Stimulated activated CD4-positive, alpha-beta T cell treated with anti-CD3 and anti-CD28 coated beads, Interleukin-4, amount 100 ng/mL, for 1 hour (primary cell): ENCODE data around the gene DPP3.
"Not testable (repeated sequence)": the region's sequence is repeated elsewhere in the genome, so short reads cannot be mapped to it uniquely, and the experiment has no call there.

Experiments used
- DNase-seq: peaks from one replicate; pipeline ENCODE4 v3.0.0-alpha.2; 2020

Gene DPP3, protein sequence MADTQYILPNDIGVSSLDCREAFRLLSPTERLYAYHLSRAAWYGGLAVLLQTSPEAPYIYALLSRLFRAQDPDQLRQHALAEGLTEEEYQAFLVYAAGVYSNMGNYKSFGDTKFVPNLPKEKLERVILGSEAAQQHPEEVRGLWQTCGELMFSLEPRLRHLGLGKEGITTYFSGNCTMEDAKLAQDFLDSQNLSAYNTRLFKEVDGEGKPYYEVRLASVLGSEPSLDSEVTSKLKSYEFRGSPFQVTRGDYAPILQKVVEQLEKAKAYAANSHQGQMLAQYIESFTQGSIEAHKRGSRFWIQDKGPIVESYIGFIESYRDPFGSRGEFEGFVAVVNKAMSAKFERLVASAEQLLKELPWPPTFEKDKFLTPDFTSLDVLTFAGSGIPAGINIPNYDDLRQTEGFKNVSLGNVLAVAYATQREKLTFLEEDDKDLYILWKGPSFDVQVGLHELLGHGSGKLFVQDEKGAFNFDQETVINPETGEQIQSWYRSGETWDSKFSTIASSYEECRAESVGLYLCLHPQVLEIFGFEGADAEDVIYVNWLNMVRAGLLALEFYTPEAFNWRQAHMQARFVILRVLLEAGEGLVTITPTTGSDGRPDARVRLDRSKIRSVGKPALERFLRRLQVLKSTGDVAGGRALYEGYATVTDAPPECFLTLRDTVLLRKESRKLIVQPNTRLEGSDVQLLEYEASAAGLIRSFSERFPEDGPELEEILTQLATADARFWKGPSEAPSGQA

DNA sequence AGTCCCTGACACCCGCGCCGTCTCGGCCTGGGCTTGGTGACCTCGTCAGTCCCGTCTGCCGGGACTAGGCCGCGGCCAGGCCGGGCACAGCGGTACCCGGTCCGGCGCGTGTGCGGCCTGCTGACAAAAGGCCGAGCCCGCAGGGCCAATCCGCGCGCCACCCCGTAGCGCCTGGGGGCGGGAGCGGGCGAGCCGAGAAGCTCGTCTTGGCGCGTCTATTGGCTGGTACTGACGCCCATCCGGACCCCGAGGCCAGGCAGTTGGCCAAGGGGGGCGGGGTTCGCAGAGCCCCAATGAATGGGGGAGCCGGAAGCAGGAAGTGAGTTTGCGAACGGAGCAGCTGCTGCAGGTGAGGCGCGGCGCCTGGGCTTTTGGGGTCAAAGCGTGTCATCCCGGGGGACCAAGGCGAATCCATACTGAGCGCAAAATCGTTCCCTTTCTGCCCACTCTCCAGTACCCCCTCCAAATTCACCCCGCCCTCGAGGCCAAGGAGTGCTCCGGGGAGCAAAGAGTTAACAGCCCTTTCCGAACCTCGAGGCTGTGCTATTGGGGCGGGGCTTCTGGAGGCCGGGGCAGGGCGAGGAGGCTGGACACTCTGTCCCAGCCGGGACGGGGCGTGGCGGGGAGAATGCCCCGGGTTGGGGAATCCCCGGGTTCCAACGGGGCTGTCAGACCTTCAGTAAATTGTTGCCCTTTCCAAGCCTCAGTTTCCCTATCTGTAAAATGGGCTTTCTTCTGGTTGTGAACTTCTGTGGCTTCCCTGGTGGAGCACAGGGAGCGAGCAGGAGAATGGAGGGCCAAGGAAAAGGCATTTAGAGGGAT is at the start of gene DPP3:
DPP3 (plus strand) TSS at position 318 of the 822 bp plus-strand sequence. CDS start 1,767 bp downstream, outside the sequence.
- peak; percentile 95 for DNase-seq

DNA sequence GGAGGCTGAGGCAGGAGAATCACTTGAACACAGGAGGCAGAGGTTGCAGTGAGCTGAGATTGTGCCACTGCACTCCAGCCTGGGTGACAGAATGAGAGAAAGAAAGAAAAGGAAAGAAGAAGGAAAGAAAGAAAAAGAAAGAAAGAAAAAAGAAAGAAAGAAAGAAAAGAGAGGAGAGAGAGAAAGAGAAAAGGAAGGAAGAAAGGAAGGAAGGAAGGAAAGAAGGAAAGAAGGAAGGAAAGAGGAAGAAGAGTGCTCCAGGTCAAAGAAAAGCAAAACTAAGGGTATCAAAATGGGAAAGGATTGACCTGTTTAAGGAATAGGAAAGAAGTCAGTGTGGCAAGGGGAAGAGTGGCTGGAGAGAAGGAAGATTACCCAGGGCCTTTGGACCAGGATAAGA is 48.9 kb upstream of the DPP3 start:
- not testable (repeated sequence) for DNase-seq

DNA sequence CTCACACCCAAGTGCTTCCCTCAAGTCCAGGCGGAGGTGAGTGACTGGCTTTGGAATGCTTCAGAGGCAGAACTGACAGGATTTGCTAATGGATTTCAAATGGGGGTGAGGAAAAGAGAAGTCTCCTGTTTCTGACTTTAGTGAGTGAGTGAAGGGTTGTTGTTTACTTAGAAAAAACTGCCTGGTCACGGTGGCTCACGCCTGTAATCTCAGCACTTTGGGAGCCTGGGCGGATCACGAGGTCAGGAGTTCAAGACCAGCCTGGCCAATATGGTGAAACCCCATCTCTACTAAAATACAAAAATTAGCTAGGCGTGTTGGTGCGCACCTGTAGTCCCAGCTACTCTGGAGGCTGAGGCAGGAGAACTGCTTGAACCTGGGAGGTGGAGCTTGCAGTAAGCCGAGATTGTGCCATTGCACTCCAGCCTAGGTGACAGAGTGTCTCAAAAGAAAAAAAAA is 48.3 kb upstream of the DPP3 start:
- not testable (repeated sequence) for DNase-seq

DNA sequence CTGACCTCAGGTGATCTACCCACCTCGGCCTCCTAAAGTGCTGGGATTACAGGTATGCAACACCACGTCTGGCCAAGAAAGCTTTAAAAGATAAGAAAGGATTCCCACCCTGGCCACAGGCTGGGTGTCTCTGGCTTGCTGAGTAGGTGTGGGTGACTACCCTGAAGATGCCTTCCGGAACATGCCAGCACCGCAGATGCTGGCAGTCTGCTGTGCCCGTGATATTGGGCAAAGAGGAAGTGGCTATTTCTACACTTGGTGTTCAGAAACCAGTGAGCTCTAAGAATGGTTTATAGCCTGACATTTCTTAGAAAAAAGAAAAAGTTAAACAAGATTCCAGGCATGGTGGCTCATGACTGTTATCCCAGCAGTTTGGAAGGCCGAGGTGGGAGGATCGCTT is 47.6 kb upstream of the DPP3 start:
- DNase-seq, result no peak

DNA sequence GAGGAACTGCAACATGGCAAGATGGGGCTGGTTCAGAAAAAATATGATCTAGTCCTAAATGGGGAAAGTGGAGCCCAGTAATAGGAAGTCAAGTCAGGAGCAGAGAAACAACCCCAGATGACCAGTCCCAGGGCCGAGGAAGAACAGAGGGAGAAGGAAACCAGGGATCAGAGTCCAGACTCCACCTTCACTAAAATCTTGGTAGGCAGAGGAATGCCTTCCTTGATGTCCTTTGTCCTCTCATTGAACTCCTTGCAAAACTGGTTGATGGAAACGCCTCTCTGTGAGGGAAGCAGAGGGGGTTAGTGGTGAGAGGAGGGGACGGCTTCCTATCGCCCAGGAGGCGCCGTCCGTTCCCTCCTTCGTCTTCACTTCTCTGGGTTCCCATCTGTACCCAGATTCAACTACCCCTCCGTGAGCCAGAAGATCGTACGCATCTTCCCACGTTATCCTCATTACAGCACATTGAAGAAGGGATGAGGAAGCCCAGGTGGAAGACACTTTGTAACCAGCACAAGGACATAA is 42.2 kb upstream of the DPP3 start:
- no peak for DNase-seq

DNA sequence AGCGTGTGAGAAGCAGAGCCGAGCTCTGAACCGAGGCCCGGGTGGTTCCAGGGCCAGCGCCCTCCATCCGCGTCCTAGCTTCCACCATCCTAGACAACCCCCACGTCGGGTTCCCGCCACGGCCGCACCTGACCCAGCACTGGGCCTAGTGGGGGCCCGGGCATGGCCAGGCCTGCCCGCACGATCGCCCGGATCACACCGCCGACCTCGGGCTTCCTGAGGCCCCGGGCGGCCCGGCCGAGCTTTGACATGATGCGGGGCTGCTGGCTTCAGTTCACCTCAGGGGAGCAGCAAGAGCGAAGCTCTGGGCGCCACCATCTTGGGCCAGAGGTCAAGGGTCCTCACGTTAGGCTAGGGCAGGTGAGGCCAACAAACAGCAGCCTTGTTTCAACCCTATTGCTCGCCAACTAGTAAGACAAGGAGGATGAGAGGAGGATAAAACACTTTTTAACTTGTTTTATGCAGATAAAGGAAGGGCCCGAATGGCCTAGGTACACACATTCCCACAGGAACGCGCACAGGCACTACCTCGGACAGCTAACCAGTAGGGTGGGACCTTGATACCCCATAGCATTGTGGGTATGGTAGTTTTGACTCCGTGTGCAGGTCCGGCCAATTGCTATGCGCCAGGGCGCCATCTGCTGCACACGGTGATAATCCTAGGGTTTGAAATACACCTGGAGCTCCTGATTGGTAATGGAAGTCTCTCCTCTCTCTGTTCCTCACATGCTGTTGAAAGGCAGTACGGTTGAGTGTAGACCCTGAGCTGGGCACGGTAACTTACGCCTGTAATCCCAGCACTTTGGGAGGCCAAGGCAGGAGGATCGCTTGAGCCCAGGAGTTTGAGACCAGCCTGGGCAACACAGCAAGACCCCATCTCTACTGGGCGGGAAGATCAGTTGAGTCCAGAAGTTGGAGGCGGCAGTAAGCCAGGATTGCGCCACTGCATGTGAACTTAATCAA is 41.4 kb upstream of the DPP3 start, which contains the start of gene MRPL11:
MRPL11 (minus strand) TSS at position 345 of the 963 bp plus-strand sequence; CDS start at position 251, 94 bp downstream.
- peak; percentile 91 for DNase-seq

DNA sequence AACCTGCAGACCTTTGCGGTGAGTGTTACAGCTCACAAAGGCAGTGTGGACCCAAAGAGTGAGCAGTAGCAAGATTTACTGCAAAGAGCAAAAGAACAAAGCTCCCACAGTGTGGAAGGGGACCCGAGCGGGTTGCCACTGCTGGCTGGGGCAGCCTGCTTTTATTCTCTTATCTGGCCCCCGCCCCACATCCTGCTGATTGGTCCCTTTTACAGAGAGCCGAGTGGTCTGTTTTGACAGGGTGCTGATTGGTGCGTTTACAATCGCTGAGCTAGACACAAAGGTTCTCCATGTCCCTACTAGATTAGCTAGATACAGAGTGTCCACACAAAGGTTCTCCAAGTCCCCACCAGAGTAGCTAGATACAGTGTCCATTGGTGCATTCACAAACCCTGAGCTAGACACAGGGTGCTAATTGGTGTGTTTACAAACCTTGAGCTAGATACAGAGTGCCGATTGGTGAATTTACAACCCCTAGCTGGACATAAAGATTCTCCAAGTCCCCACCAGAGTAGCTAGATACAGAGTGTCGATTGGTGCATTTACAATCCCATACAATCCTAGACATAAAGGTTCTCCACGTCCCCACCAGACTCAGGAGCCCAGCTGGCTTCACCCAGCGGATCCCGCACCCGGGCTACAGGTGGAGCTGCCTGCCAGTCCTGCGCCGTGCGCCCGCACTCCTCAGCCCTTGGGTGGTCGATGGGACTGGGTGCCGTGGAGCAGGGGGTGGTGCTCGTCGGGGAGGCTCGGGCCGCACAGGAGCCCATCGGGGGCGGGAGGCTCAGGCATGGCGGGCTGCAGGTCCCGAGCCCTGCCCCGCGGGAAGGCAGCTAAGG is 39.9 kb upstream of the DPP3 start:
- not testable (repeated sequence) for DNase-seq

DNA sequence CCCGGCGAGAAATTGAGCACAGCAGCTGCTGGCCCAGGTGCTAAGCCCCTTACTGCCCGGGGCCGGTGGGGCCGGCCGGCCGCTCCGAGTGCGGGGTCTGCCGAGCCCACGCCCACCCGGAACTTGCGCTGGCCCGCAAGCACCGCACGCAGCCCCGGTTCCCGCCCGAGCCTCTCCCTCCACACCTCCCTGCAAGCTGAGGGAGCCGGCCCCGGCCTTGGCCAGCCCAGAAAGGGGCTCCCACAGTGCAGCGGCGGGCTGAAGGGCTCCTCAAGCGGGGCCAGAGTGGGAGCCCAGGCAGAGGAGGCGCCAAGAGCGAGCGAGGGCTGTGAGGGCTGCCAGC is 39.3 kb upstream of the DPP3 start:
- not testable (repeated sequence) for DNase-seq

DNA sequence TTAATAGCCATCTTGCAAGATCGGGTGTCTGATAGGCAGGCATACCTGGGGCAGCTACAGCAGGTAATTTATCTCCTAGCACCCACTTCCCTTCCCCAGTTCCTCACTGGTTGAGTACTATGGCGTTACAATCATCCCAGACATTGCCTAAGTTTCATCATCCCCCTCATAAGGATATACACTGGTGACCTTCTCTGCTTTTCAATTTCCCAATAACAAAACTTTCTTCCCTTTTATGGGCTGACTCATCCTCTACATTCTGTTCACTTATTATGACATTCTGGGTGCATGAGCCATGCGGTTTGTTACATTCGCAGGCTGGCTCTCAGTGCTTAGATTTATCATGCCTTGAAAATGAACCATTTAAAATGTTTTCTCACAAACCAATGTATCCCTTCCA is 36.6 kb upstream of the DPP3 start:
- no peak for DNase-seq

DNA sequence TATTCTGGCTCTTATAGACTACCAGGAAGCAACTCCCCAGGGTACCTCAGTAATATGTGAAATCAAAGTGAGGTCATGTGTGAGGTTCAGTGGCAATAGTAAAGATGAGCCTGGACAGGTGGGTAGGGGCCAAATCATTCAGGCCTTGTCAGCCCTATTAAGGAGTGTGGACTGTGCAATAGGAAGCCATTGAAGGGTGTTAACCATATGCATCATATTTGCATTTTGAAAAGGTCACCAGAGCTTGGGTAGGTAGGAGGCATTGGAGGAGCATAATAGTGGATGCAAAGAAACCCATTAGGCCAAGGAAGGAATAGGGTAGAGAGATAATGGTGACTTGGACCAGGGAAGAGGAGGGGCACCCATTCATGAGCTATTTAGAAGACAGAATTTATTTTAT is 33.2 kb upstream of the DPP3 start:
- DNase-seq, result no peak

DNA sequence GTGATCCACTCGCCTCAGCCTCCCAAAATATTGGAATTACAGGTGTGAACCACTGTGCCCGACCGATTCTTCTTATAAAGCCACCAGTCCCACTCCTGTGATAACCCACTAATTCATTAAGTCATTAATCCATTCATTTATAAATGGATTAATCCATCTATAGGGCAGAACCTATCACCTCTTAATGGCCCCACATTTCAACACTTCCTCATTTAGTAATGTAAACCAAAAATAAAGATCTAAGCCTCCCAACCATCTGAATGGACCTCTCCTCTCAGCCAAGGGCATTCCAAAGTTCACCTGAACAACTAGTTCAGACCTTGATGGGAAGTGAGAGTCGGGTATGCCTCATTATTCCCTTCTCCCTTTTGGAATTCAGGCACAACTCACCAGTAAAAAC is 31.7 kb upstream of the DPP3 start:
- no peak for DNase-seq

DNA sequence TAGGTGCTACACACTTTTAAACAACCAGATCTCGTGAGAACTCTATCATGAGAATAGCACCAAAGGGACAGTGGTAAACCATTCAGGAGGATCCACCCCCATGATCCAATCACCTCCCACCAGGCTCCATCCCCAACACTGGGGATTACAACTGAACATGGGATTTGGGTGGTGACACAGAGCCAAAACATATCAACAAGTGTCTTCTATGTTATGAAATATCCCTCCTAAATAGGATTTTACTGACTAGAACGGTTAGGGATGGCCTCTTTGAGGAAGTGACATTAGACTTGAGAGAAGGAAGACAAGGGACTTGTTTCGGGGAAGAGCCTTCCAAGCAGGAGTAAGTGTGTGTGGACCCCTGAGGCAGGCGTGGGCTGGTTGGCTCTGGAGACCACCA is 29.7 kb upstream of the DPP3 start:
- DNase-seq, result no peak

DNA sequence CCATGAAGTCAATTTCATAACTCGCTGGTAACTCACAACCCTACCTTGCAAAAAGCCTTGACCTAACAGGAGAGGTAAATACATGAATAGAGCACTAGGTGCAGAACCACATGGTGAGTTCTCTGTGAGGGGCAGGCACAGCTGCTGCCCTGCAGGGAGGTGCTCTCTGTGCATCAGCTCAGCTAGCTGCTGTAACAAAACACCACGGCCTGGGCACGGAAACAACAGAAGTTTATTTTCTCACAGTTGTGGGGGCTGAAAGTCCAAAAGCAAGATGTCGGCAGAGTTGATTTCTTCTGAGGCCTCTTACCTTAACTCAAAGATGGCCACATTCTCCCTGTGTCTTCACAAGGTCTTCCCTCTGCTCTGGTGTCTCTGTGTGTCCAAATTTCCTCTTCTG is 28.6 kb upstream of the DPP3 start:
- no peak for DNase-seq

DNA sequence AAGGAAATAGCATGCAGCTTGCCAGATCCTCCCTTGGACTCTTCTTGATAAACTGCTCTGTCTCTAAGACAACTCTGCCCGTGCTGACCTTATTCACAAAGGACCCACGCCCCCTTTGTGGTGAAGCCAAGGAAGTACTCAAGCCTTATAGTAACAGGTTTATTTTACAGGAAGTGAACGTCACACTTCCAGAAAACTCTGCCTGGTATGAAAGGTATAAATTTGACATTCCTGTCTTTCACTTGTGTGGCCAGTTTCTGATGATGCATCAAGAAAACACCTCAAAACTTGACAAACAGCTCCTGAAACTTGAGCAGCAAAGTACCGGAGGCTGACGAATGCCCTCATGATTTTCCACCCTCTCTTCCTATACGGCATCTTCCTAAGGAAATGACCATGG is 26.0 kb upstream of the DPP3 start:
- DNase-seq, result no peak

DNA sequence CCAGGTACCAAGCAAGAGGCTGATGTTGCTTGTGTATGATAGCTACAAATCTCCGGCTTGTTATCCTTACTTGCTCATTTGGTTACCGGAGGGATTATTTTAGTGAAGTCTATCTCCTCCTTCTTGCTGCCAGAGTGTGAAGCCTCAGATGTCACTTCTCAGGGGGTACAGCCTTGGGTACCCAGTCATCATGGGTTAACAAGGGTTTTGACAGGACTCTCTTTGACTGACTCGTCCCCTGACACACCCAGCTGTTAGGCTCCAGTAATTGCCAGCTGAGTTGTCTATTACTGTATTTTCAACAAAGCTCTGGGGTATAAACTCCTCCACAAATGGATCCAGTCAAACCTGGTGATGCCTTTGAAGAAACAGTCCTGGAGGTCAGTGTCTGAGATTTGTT is 25.4 kb upstream of the DPP3 start:
- DNase-seq, result no peak

DNA sequence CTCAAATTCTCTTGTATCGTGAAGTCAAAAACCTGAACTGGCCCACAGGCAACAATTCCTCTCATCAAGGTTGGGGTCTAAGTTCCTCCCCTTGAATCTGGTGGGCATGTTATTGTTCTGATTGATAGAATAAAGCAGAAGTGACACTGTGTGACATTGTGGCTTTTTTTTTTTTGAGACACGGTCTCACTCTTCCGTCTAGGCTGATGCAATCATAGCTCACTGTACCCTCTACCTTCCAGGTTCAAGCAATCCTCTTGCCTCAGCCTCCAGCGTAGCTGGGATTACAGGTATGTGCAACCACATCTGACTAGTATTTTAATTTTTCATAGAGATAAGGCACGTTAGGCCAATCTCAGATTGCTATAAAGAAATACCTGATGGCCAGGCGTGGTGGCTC is 22.4 kb upstream of the DPP3 start:
- no peak for DNase-seq

DNA sequence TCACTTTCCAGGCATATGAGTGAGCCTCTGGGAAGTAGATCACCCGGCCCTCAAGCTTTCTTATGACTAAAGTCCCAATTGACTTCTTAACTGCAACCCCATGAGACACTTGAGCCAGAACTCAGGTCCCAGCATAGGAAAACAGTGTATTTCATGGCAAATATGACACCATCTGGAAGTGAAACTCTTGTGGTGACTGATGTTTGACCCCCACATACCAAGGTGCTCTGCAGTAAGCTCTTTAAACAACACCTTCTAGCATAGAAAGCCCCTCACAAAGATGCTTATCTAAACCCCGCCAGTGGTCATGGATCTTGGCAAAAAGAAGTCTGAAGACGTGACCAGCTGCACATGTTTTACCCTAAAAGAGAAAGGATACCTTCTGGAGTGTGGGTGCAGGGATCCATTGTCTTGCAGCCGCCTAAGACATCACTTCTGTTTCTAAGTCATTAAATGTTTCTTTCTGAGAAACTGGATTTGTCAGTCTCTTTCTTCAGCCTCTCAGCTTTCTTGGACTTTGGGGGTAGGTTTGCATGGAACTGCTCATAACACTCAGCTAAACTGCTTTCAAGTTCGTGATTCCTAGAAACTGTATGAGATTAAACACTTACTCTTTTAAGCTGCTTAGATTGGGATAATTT is 21.0 kb upstream of the DPP3 start:
- DNase-seq, result no peak

DNA sequence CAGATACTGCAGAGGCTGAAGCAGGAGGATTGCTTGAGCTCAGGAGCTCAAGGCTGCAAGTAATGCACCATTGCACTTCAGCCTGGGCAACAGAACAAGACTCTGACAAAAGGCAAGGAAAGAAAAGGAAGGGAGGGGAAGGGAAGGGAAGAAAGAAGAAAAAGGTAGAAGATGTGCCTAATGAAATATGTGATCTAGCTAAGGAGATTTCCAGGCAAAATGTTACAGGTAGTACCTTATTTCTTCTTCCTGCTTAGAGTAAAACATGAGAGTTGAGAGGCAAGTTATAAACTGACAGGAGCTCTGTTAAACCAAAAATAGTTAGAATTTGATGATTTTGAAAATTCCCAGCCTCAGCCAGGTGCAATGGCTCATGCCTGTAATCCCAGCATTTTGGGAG is 18.2 kb upstream of the DPP3 start:
- no peak for DNase-seq

DNA sequence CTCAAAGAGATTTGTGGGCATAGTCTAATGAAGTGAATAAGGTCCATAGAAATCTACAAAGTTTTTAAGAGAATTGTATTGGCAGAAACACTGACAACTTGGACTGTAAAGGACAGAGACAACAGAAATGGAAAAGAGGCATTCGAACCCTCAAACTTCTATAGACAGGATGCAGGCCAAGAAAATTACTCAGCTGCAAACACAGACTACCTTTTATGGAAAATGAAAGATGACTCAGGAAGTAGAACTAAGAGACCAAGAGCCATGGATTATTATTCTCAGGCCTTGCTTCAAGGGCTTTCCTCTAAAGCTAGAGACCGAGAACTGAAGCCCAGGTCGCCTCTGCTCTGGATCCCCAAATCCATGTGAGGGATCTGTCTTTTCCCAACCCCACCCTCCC is 17.3 kb upstream of the DPP3 start:
- no peak for DNase-seq

DNA sequence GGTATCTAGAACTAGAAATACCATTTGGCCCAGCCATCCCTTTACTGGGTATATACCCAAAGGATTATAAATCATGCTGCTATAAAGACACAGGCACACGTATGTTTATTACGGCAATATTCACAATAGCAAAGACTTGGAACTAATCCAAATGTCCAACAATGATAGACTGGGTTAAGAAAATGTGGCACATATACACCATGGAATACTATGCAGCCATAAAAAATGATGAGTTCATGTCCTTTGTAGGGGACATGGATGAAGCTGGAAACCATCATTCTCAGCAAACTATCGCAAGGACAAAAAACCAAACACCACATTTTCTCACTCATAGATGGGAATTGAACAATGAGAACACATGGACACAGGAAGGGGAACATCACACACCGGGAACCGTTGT is 16.1 kb upstream of the DPP3 start:
- not testable (repeated sequence) for DNase-seq
